ENCODE data around the gene ZDHHC7. TPM values are rescaled to one million over a fixed set of nuclear protein-coding genes. Genes with fewer than 3 reads are reported as not detected.

Gene ZDHHC7
- total and polyA plus RNA-seq, 4 donors = 2.5 to 14.9 (median 12.1) TPM

- Histone ChIP-seq H3K4me1 (ENCODE audit: control insufficient read depth in 4 of 4, insufficient read depth in 4 of 4, low read length in 3 of 4) (peaks cover 11 to 42% (median 28%) of the 10 kb centered on the region in 4 donors), H3K36me3 (ENCODE audit: control insufficient read depth in 4 of 4, insufficient read depth in 3 of 4, low read depth in 1 of 4, low read length in 3 of 4) (no peaks in the 10 kb centered on the region), H3K9me3 (ENCODE audit: control insufficient read depth in 4 of 4, low read length in 3 of 4) (no peaks in the 10 kb centered on the region), H3K27ac (ENCODE audit: low read depth in 1 of 2, low read length in 2 of 2) (peak overlapping the region in 1 of 2 donors; percentile 4), H3K27me3 (ENCODE audit: control insufficient read depth in 4 of 4, insufficient read depth in 4 of 4, low read length in 3 of 4) (no peaks in the 10 kb centered on the region), H3K9ac (ENCODE audit: low read depth in 1 of 2, low read length in 2 of 2) (no peak overlapping the region), H3K4me3 (ENCODE audit: low read depth in 1 of 3, low read length in 3 of 3) (no peak overlapping the region)
- DNase-seq (ENCODE audit: low spot score) = no peak
- no peak for TF ChIP-seq NR2F2 (IDR thresholded peaks at IDR 0.05)
- TF ChIP-seq CTCF (IDR thresholded peaks at IDR 0.05; ENCODE audit: low read depth, low read length, missing input control) = no peak
- TF ChIP-seq, protein P1, sequence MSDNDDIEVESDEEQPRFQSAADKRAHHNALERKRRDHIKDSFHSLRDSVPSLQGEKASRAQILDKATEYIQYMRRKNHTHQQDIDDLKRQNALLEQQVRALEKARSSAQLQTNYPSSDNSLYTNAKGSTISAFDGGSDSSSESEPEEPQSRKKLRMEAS (IDR thresholded peaks at IDR 0.05) = no peak
- TF ChIP-seq, protein P2, sequence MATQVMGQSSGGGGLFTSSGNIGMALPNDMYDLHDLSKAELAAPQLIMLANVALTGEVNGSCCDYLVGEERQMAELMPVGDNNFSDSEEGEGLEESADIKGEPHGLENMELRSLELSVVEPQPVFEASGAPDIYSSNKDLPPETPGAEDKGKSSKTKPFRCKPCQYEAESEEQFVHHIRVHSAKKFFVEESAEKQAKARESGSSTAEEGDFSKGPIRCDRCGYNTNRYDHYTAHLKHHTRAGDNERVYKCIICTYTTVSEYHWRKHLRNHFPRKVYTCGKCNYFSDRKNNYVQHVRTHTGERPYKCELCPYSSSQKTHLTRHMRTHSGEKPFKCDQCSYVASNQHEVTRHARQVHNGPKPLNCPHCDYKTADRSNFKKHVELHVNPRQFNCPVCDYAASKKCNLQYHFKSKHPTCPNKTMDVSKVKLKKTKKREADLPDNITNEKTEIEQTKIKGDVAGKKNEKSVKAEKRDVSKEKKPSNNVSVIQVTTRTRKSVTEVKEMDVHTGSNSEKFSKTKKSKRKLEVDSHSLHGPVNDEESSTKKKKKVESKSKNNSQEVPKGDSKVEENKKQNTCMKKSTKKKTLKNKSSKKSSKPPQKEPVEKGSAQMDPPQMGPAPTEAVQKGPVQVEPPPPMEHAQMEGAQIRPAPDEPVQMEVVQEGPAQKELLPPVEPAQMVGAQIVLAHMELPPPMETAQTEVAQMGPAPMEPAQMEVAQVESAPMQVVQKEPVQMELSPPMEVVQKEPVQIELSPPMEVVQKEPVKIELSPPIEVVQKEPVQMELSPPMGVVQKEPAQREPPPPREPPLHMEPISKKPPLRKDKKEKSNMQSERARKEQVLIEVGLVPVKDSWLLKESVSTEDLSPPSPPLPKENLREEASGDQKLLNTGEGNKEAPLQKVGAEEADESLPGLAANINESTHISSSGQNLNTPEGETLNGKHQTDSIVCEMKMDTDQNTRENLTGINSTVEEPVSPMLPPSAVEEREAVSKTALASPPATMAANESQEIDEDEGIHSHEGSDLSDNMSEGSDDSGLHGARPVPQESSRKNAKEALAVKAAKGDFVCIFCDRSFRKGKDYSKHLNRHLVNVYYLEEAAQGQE (IDR thresholded peaks at IDR 0.05) = no peak
- no peak for TF ChIP-seq SP1 (IDR thresholded peaks at IDR 0.05)
- TF ChIP-seq HNF4A (conservative IDR thresholded peaks at IDR 0.05) = no peak
- TF ChIP-seq JUND (IDR thresholded peaks at IDR 0.05) = no peak
- no peak for TF ChIP-seq YY1 (IDR thresholded peaks at IDR 0.05)
- no peak for TF ChIP-seq FOXA2 (IDR thresholded peaks at IDR 0.05)
- TF ChIP-seq FOXA1 (IDR thresholded peaks at IDR 0.05) = no peak
- TF ChIP-seq GABPA (IDR thresholded peaks at IDR 0.05 in 1 of 2, conservative IDR thresholded peaks at IDR 0.05 in 1 of 2) = no peak
- no peak for TF ChIP-seq HNF4G (IDR thresholded peaks at IDR 0.05)
- no peak for TF ChIP-seq RAD21 (IDR thresholded peaks at IDR 0.05)
- TF ChIP-seq ZBTB33 (IDR thresholded peaks at IDR 0.05) = no peak
- WGBS = 81% methylated on average over 10 of the region's 10 CpGs
Observed at GRCh38 chr16:85004587-85005205, 6.6 kb downstream of the ZDHHC7 start.

Data from liver (tissue), 9 donors.